ENCODE results near the gene RPL36.
"Not testable (repeated sequence)": the region's sequence is repeated elsewhere in the genome, so short reads cannot be mapped to it uniquely, and the experiment has no call there.

Gene RPL36

GRCh38 chr19:5691822-5692722 lies 2.0 kb downstream of the RPL36 start:
- DNase-seq: no peak

- no peak for DNase-seq
These were observed 2.7 kb downstream of the RPL36 start for GRCh38 chr19:5692723-5693194.

DNA sequence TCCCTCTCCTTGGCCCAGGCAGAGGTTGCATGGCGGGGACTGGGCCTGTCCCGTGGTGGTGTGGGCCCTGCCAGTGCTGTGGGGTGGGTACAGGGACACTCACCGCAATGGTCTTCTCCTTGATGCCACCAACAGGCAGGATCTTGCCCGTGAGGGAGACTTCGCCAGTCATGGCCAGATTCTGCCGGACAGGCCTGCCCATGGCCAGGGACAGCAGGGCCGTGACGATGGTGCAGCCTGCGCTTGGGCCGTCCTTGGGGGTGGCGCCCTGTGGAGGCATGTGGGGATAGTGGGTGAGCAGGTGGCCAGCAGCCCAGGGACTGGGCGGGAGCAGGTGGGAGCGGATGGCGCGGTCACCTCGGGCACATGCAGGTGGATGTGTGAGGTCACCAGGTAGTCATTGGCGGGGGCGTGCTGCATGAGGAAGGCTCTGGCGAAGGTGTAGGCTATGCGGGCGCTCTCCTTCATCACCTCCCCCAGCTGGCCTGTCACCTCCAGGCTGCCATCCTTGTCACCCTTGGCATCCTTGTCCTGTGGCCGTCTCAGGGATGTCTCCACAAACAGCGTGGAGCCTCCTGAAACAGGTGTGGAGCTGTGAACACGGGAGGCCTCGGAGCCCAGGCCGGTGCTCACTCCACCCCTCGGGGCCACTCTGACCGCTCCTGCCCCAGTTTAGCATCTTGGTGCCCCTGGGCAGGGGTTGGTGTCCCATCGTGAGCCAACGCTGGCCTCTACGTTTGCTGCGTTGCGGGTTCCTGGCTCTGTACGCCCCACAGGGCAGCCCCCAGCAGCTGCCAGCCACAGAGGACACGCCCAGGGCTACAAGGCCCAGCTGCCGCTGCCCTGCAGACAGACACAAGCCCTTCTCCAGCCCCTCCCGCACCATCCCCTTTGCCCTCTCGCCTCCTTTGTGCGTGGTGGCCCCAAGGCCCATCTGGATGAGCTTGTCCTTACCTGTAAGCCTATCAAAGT lies 3.4 kb downstream of the RPL36 start:
- DNase-seq: no peak

DNA sequence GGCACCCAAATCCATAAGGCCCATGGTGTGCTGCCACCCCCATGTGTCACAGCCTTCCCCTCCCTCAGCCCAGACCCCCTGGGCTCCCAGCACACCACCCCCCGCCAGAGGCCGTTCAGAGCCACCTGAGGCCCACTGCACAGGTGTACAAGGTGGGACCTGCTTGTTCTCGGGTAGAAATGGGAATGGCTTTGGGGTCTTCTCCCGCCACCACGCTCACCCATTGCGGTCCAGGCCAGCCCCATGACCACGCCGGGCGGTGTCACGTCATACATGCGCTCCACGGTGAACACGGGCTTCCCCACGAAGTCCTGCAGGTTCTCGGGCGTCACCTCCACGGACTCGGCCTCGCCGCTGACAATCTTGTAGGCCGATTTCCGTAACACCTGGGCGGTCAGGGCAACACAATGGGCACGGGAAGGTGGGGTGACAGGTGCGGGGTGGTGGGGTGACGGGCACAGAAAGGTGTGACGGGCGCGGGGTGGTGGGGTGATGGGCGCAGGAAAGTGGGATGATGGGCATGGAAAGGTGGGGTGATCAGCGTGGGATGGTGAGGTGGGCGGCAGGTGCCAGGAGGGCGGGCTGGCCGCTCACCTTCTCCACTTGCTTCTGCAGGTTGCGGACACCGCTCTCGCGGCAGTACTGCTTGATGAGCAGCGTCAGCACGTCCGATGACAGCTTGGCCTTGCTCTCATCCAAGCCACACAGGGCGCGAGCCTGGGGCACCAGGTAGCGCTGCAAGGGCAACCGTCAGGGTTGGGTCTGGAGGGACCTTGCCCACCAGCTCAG lies 4.3 kb downstream of the RPL36 start:
- no peak for DNase-seq

GRCh38 chr19:5694956-5695648 lies 5.0 kb downstream of the RPL36 start:
- no peak for DNase-seq

DNA sequence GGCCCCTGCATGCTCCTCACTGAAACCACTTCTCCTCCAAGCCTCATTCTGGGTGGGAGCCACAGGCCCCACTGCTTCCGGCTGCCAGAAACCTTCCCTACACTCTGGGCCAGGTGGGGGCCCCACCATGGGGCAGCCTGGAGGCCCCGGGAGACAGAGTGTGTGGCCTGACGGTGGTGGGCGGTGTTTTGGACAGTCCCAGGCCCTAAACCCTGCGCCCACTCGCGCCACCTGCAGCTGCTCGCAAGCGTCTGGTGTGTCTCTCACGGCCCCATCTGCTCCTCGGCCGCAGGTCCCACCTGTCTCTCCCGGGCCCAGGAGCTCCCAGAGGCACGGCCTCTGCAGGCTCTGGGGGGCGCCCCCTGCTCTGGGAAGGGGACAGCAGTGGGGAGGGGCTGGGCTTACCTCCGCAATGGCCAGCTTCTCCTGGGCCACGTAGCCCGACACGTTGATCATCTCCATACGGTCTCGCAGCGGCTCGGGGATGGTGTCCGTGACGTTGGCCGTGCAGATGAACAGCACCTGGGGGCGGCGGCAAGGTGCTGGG lies 5.6 kb downstream of the RPL36 start:
- DNase-seq: no peak

DNA sequence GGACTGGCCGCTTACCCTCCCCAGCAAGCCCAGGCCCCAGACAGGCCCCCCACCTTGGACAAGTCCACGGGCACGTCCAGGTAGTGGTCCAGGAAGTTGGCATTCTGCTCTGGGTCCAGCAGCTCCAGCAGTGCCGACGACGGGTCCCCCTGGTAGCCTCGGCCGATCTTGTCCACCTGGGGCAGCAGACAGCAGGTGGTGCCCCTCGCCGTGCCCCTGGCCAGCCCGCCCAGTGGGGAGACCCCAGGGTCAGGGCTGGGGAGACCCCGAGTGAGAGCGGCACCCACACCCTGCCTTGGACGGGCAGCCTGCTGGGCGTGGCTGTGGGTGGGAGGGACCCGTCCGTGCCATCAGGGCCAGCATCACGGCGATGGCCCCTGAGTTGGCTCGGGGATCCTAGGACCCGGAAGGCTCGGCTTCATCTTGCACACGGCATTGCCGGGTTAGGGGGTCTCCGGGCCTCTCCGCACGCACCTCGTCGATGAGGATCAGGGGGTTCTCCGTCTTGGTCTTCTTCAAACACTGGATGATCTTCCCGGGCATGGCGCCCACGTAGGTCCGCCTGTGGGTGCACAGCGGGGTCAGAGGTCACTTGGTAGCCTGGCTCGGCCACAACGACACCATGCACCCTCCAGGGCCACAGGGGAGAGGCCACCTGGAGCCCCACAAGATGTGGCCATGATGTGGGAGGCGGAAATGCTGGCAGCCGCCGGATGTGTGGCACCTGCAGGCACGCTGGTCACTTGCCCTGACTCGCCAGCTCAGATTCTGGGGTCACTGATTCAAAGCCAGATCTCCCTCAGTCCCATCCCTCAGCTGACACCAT lies 6.3 kb downstream of the RPL36 start:
- DNase-seq: no peak

GRCh38 chr19:5697022-5697889 lies 7.2 kb downstream of the RPL36 start:
- no peak for DNase-seq

DNA sequence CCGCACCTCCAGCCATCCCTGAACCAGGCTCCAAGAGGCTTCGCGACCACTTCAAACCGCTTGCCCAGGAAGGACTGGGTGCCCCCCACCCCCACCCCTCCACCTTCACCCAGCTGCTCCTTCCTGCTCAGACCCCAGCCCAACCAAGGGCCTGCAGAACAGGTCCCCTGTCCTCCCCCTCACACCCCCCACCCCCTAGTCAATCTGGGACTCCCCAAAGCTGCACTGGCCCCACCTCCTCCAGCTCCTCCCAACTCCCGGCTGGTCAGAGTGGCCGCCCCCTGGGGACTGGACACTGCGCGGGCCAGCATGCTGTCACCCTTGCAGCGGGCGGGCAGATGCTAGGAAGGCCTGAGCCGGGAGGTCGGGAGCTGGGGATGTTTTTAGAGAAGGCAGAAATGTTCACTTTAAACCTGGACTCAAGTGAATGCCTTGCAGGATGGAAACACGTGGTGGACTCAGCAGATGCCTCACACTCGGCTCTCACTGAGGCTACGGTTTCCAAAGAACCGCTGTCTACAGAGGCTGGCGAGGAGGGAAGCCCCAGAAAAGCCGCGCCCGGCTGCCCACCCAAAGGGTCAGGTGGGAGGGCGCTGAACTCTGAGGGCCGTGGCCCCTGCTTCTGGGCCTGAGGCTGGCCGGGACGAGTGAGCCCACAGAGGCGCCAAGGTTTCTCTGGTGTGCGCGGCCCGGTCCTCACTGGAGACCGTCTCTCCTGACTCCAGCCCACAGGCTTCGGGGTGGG lies 8.0 kb downstream of the RPL36 start:
- no peak for DNase-seq

- no peak for DNase-seq
These were observed 8.7 kb downstream of the RPL36 start for GRCh38 chr19:5698635-5699422.

GRCh38 chr19:5700455-5701092 lies 10.5 kb downstream of the RPL36 start:
- DNase-seq: no peak

DNA sequence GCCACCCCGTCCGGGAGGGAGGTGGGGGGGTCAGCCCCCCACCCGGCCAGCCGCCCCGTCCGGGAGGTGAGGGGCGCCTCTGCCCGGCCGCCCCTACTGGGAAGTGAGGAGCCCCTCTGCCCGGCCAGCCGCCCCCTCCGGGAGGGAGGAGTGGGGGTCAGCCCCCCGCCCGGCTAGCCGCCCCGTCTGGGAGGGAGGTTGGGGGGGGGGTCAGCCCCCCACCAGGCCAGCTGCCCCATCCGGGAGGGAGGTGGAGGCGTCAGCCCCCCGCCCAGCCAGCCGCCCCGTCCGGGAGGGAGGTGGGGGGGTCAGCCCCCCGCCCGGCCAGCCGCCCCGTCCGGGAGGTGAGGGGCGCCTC lies 11.9 kb downstream of the RPL36 start:
- not testable (repeated sequence) for DNase-seq

GRCh38 chr19:5703819-5704818 lies 14.0 kb downstream of the RPL36 start:
- DNase-seq: no peak

DNA sequence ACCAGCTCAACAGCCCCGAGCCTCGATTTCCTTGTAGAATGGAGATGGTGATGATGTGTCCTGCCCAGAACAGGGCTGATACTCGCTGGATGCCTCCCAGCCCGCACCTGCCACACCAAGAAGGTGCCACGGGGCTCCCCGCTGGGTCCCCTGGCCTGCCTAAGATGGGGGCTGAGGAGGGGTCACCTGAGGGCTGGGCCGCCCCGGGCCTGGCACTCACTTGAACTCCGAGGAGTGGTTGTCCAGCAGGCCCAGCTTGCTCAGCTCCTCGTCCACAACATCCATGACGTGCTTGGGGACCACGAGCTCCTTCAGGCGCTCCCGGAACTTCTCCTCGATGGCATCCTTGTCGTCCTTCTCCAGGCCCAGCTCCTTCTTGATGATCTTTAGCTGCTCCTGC lies 15.5 kb downstream of the RPL36 start:
- DNase-seq: no peak

DNA sequence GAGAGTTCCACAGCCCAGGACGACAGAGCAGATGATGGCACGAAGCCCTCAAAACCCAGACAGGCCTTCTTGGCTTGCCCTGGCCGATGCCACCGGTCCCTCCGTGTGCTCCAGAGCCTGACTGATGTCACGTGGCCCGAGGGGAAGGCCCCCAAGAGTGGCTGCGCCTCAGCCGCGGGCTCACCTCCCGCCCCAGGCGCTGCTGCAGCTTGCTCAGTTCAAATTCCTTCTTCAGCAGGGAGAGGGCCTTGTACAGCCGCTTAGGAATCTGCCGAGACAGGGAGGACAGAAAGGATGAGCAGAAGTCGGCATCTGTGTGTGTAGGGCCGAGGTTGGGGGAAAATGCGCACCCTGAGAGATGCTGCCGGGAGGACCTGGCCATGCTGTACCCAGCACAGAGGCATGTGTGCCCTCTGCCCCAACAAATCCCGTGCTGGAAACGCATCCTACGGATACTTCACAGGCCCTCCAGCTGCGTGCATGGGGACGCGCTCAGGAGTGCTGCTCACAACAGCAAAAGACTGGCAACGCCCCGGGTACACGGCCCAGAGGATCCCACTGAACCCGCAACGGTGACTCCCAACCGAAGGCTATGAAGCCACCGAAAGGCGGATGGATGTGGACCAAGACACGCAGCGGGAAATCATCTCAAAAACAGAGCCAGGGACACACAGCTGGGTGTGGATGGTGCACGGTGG lies 16.9 kb downstream of the RPL36 start:
- DNase-seq: no peak

Data from midbrain (tissue), 1 donor.